GM18907 (cell line): ENCODE results near the gene BTG1.
A peak's percentile ranks its signal among the peaks of the same experiment; 100 is the strongest.

Experiments used
- ATAC-seq: cut with Tn5 transposase; IDR thresholded peaks from one replicate; pipeline ENCODE4 v1.9.1; 2021; ENCODE audit warnings: mild to moderate bottlenecking, moderate library complexity; ENCODE audit not compliant: unreplicated experiment

Gene BTG1

GRCh38 chr12:92134638-92135274 lies 10.9 kb downstream of the BTG1 start:
- ATAC-seq: no peak

- peak; percentile 27 for ATAC-seq
These were observed 11.6 kb downstream of the BTG1 start for GRCh38 chr12:92133795-92134637.

GRCh38 chr12:92133171-92133570 lies 12.5 kb downstream of the BTG1 start:
- ATAC-seq: peak; percentile 33

DNA sequence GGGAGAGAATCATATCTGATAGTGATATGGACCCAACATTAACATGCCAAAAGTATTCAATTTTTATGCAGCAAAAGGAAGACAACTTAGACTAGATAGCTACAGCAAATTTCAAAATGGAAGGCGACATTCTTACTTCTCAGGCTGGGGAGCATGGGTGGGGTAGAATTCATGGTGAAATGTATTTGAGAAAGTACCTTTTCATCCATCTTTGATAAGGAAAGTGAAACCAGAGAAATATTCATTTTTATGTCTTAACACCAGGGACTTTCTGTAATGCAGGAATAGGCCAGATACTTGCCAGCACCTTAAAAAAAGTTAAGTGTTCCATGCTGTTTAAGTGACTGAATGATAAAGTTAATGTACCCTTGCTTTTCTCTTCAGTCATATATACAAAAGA lies 13.4 kb downstream of the BTG1 start:
- no peak for ATAC-seq

DNA sequence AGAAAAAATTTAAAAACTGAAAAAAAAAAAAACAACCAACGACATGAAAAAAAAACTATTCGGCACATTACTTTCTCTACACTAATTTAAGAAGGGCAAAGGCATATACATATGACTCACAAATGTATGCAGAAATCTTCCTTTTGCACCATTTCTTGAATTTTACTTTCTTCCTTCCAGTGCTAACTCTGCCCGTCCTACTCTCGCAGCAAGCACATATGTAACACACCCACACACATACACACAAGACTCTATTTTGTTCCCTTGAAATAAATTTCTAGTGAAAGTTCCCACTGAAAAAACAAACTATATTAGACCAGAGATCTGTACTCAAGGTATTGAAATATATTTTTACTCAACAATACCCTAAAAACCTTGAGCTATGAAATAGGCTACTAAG lies 14.6 kb downstream of the BTG1 start:
- ATAC-seq: no peak

DNA sequence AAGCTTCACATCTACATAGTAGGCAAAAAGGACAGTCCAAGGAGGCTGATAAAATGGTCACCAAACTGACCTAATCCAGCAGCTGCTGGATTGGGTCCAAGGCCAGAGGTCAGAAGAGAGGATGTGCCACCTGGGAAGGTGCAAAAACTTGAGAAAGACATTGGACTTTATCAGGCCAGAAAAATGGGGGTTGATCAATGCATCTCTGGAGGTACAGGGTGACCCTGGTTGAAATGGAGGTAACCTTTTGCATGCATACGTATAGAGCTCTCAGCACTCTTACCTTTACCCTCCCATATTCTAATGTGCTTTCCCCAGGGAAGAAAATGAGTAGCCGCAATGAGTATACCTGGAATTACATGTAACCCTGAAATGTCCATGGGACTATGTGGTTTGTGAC lies 16.0 kb downstream of the BTG1 start:
- no peak for ATAC-seq

- no peak for ATAC-seq
These were observed 17.0 kb downstream of the BTG1 start for GRCh38 chr12:92128612-92129011.

DNA sequence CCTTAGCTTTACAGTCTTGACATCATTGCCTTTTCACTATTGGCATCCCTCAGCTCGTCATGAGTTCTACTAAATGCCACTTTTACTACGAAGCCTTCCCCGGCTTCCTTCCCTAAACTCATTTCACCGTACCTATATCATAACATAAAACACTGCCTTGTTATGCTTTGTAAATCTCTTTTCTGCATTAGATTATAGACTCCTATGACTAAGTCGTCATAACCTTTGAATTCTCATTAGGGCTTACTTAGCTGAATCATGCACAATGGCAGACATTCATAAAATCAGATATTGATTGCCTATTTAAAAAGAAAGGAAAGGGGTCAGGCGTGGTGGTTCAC lies 21.0 kb downstream of the BTG1 start:
- no peak for ATAC-seq

DNA sequence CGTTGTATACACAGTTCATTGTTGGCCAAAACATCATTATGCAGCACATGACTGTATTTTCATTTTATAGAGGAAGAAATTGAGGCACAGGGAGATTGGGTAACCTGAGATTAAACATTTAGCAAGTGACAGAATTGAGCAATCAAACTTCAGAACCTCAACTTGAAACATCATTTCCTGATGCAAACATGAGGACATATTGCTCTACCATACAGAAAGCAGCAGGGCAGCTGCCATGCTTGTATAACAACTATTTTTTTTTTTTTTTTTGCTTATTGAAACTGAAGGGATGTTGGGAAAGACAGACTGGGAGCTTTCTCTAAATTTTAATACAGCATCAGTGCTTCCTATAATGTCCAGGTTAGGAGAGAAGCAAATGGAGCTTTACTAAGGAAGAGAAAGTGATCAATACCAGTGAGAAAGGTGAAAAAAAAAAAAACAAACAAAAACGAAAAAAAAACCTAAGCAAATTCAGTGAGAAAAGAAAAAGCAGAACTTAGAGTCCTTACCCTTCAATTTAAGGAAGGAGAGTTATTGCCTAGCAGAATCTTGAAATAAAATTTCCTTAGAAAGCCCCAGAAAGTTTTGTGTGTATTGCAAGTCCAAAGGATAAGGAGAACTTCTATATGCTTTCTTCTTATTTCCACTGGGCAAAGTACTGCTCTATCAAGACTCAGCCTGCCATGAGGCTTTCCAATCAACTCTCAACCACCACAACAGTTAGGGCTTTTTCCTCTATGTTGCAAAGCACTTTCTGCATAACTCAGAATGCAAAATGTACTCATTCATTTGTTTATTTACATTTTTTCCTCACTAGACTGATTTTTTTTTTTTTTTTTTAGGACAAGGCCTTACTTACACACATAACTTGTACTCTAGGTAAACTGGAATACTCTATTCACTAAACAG lies 21.6 kb downstream of the BTG1 start:
- ATAC-seq: no peak

DNA sequence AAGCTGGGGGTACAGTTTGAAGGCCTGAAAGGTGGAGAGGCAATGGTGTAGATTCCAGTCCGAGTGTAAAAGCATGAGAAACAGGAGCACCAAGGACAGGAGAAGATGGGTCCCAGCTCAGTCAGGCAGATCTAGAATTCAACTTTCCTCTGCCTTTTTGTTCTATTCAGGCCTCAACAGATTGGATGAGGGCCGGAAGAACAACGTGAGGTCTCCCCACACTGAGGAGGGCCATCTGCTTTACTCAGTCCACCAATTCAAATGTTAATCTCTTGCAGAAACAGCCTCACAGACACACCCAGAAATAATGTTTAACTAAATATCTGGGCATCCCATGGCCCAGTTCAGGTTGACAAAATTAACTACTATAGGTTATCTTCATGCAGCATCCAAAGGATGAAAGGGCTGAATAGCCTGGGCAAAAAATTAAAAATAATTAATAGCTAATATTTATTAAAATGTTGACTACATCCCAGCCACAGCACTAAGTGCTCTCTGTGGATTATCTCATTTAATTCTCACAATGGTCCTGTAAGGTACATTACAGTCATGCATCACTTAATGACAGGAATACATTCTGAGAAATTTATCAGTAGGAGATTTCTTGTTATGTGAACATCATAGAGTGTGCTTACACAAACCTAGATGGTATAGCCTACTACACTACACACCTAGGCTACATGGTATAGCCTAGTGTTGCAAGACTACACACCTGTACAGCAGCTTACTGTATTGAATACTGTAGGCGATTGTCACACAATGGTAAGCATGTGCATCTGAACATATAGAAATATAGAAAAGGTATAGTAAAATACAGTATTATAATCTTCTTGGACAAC lies 22.5 kb downstream of the BTG1 start:
- ATAC-seq: no peak

DNA sequence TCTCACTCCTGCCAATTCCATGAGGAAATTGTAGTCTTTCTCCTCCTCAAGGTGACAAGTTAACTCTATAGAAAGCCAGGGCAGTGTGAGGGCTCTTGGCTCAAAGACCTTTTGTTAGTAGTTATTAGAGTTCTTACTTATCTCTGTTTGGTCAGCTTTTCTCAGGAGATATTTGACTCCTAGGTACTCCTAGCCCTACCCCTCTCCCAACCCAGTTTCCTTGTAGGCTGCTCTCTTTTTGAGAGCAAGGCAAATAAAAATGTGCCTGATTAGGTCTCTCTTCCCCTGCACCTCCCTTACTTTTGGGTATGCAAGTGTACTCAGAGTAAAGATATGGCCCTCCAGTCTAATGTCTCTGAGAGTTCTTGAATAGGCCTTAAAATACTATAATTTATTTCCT lies 23.8 kb downstream of the BTG1 start:
- ATAC-seq: no peak

- ATAC-seq: no peak
These were observed 26.7 kb downstream of the BTG1 start for GRCh38 chr12:92118826-92119536.

DNA sequence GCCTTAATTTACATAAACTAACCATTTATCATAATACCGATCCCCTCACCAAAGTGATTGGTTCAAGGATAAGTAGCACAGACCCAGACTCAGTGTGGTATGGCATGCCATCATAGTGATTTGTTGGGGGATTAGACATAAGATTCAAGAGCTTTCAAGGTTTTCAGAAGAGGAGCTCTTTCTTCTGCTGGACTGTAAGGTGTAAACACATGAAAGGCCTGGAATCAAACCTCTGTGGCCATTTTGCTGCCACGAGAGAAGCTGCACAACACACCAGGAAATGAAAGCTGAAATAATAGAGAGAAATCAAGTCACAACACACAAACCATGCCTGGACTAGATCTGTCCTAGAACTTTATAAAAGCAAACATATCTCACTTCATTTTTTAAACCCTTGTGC lies 30.8 kb downstream of the BTG1 start:
- no peak for ATAC-seq

GRCh38 chr12:92111256-92111655 lies 34.4 kb downstream of the BTG1 start:
- no peak for ATAC-seq

DNA sequence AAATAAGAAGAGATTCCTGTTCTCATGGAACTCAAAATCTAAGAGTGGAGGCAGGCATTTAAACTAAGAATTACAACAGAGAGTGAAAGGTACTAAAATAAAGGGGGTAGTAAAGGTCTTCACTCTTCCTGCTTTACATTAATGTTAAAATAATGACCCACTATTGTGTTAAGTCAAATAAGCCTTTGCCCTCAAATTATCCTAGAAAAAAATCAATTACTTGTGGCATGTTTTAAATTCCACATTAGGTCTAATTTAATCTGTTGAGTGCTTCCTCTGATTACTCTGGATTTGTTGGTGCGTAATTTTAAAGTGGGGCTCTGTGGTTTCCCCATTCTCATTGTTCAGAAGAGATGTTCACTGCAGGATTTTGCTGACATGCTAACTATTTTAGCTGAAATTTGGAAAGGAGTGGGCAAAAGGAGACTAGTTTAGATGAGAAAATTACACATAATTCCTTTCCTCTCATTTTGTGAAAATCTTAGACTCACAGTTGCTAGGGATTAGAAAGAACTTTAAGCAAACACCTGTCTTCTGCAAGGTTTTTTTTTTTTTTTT lies 35.5 kb downstream of the BTG1 start:
- no peak for ATAC-seq

GRCh38 chr12:92109613-92110012 lies 36.0 kb downstream of the BTG1 start:
- ATAC-seq: no peak

DNA sequence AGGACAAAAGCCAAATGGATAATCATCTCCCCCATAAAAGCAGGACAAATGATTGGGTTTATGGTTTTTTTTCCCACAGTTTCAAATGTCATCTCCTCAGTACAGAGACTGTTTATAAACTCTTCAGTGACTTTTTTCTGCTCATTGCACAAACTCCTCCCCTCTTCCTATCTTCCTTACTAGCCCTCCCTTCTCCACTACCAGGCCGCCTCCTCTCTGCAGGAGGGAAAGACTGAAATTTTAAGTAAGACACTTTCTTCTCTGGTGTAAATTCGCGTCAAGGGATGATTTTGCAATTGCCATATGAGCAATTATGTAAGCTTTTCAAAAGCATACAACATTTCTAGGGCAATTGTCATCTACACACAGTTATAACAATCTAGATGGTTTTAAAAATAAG lies 37.0 kb downstream of the BTG1 start:
- no peak for ATAC-seq

DNA sequence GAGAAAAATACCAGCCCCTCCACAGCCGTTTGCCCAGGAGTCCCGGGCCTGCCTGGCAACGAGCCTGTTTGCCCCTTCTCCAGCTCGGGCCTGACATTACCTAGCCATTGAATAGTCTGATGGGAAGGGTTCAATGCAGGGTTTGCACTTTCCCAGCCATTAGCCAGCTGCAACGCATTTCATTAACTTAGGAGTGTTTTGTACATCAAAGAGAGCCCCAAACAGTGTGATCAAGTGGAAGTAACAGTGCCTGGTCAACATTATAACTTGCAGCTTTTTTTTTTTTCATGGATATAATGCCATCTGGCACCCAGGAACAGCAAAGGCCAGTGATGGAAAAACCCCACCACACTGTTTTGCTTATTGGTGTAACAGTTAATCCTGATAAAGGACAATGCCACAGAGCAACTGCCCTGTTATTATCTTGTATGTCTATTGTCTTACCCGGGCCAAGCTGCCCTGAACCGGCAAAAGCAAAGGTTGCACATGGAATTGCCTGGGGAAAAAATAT lies 38.0 kb downstream of the BTG1 start:
- ATAC-seq: no peak

- ATAC-seq: no peak
These were observed 38.6 kb downstream of the BTG1 start for GRCh38 chr12:92107094-92107493.

DNA sequence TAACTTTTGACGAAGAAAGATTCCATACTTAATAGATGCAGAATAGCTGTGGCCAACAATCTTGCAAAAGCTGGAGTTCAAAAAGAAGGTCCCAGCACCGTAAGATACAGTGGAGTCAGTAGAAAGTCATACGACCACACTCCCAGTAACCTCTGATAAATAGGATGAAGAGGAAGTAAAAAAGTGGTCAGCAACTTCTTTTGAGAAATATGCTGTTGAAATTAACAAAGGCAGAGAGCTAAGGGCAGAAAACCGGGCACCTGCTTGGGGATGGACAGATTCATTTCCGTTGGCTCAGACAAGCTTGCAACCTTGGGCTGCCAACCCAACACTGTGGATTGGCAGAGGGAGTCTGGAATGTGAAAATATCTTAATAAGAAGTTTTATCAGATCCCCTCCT lies 40.0 kb downstream of the BTG1 start:
- no peak for ATAC-seq
